OCI-LY1 (cell line): Measurements from ENCODE around the gene GNAS.

ENCODE experiments used
- EZH2 ChIP-seq: fragments of 200-600 bp; sonication (generic), shearing (Covaris generic); IDR thresholded peaks from 2 replicates; pipeline ENCODE4 v1.8.0; 2017; ENCODE audit warnings: borderline replicate concordance, mixed run types, mild to moderate bottlenecking, antibody characterized with exemption, low read length, moderate library complexity, mixed read lengths
- TF ChIP-seq, protein P1 (sequence below): fragments of 200-600 bp; sonication (generic), shearing (Covaris generic); IDR thresholded peaks from 2 replicates; pipeline ENCODE4 v1.5.1; 2017; ENCODE audit warnings: mild to moderate bottlenecking, antibody characterized with exemption, low read length, moderate library complexity, mixed read lengths

DNA sequence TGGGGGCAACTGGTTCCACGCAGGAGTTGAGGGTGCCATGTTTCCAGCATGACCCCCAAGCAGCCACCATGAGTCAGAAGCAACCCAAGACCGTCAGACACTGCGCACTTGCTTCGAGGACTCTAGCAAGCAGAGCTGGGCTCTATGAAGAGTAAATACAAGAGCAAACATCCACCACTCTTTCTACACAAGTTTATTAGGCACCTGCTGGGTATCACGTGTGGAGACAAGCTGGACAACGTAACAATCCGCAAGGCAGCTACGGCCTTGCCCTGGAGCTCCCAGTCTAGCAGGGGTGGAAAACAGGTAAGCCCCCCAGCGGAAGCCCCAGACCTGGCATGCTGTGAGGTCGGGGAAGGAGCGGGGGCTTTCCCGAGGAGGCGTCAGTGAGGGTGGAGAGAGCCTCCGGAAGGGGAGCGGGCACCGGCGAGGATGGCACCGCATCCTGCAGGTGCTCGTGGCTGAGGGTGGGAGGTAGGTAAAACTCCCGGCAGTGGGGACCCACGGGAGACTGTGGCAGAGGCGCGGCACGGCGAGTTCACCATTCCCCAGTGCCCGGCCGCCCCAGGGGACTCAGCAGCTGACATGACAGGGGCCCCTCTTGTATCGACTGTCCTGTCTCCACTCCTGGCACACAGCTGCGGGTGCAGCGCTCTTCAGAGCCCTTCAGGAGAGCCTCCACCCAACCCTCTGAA lies 35.4 kb upstream of the GNAS start:
- TF ChIP-seq, protein P1, sequence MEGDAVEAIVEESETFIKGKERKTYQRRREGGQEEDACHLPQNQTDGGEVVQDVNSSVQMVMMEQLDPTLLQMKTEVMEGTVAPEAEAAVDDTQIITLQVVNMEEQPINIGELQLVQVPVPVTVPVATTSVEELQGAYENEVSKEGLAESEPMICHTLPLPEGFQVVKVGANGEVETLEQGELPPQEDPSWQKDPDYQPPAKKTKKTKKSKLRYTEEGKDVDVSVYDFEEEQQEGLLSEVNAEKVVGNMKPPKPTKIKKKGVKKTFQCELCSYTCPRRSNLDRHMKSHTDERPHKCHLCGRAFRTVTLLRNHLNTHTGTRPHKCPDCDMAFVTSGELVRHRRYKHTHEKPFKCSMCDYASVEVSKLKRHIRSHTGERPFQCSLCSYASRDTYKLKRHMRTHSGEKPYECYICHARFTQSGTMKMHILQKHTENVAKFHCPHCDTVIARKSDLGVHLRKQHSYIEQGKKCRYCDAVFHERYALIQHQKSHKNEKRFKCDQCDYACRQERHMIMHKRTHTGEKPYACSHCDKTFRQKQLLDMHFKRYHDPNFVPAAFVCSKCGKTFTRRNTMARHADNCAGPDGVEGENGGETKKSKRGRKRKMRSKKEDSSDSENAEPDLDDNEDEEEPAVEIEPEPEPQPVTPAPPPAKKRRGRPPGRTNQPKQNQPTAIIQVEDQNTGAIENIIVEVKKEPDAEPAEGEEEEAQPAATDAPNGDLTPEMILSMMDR = no peak
- TF ChIP-seq EZH2 = no peak
